Activated CD4-positive, alpha-beta T cell treated with anti-CD3 and anti-CD28 coated beads, Interleukin-2, amount 50 U/mL, for 16 hours (primary cell): ENCODE data around the gene LAMC2.
"Not testable (repeated sequence)": the region's sequence is repeated elsewhere in the genome, so short reads cannot be mapped to it uniquely, and the experiment has no call there.

Experiments
- DNase-seq: peaks from one replicate; pipeline ENCODE4 v3.0.0-alpha.2; 2020

The LAMC2 gene

GRCh38 chr1:183239793-183240525 is 53.9 kb downstream of the LAMC2 start:
- no peak for DNase-seq

GRCh38 chr1:183240526-183240825 is 54.4 kb downstream of the LAMC2 start:
- DNase-seq: no peak

GRCh38 chr1:183240853-183241252 is 54.8 kb downstream of the LAMC2 start:
- not testable (repeated sequence) for DNase-seq

- no peak for DNase-seq
Measured at GRCh38 chr1:183241471-183241870, 55.4 kb downstream of the LAMC2 start.

GRCh38 chr1:183242556-183242955 is 56.5 kb downstream of the LAMC2 start:
- DNase-seq: no peak

- DNase-seq: no peak
Measured at GRCh38 chr1:183243161-183244050, 57.3 kb downstream of the LAMC2 start.

GRCh38 chr1:183244466-183244865 is 58.4 kb downstream of the LAMC2 start:
- no peak for DNase-seq

GRCh38 chr1:183245357-183245756 is 59.3 kb downstream of the LAMC2 start:
- no peak for DNase-seq

- no peak for DNase-seq
Measured at GRCh38 chr1:183246436-183246835, 60.4 kb downstream of the LAMC2 start.

GRCh38 chr1:183247066-183247465 is 61.0 kb downstream of the LAMC2 start:
- DNase-seq: no peak

GRCh38 chr1:183247484-183247883 is 61.4 kb downstream of the LAMC2 start:
- DNase-seq: no peak

GRCh38 chr1:183247931-183248330 is 61.9 kb downstream of the LAMC2 start:
- DNase-seq: no peak

- DNase-seq: no peak
Measured at GRCh38 chr1:183248989-183249691, 63.1 kb downstream of the LAMC2 start.

- DNase-seq: no peak
Measured at GRCh38 chr1:183249941-183250452, 63.9 kb downstream of the LAMC2 start.

GRCh38 chr1:183251101-183251958 is 65.3 kb downstream of the LAMC2 start:
- DNase-seq: no peak

- no peak for DNase-seq
Measured at GRCh38 chr1:183251959-183252450, 65.9 kb downstream of the LAMC2 start.

GRCh38 chr1:183255073-183255472 is 69.0 kb downstream of the LAMC2 start:
- DNase-seq: no peak

- DNase-seq: peak; percentile 21
Measured at GRCh38 chr1:183259924-183260323, 73.9 kb downstream of the LAMC2 start.

GRCh38 chr1:183262628-183263200 is 76.7 kb downstream of the LAMC2 start:
- DNase-seq: no peak

- DNase-seq: no peak
Measured at GRCh38 chr1:183263886-183264602, 78.0 kb downstream of the LAMC2 start.
